GM21423 (cell line): Measurements from ENCODE around the gene KRT80.

Source experiments
- ATAC-seq: cut with Tn5 transposase; IDR thresholded peaks from one replicate; pipeline ENCODE4 v1.9.1; 2021; ENCODE audit warnings: mild to moderate bottlenecking, moderate library complexity; ENCODE audit not compliant: unreplicated experiment

KRT80 gene

DNA sequence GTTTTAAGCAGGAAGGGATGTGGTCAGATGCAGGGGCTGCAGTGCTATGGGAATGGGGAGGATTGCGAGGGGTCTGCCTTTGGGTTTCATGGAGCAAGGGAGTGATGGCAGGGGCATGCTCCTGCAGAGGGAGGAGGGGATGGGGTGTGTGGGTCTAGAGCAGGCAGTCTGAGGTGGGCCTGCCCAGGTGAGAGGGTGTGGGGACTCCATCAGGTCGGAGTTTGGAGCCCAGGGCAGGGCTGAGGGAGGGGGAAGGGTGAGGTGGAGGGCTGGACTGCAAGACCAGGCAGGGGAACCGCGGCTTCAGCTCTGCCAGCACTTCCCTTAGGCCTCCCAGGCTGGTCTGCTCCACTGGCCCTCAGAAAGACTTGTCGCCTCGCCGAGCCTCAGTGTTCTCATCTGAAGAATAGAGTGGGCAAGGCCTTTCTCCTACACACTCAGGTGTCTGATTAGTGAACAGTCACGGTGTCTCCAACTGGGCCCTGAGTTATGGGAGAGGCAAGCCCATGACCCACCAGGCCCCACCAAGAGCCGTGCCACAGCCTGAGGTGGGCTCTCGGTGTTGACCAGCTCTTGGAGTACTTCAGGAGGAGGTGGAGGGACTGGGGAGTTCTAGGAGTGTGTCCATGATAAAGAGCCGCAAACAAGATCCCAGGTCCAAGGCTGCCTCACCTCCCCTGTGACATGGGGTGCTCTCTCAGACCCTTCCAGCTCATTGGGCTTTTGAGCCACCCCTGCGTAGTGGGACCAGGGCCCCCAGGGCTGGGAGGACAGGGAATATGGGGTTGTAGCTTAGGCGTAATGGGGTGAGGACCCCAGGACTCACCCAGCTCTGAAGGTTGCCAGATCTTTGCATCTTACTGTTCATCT lies 20.1 kb upstream of the KRT80 start:
- no peak for ATAC-seq

DNA sequence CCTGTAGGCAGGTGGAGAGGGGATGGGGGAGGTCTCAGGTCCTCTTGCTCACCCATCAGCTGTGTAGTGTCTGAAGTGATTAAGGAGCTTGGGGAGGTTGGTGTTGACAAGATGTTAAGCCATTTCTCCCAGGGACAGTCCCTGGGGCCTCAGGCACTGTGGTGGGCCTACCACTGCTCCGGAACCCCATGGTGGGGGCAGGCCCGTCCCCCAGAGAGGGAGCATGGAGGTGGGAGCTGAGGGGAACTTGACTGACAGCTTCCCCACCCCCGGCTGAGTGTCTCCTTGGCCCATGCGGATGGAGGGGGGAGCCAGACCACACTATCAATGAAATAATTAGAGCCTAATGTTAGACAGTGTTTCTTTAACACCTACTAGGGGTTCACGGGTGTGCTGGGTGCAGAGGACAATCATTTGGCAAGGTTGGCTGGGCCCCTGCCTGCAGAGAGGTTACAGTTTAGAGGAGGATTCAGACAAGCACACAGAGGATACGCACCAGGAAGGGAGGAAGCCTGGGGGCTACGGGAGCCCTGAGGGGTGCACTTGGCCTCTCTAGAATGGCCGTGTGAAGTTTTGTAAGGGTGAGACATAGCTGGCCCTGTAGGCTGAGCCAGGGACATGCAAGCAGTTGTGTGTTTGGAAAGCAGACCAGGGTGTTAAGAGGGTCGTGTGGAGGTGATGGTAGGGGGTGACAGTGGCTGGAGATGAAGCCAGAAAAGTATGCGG lies 19.3 kb upstream of the KRT80 start:
- no peak for ATAC-seq

DNA sequence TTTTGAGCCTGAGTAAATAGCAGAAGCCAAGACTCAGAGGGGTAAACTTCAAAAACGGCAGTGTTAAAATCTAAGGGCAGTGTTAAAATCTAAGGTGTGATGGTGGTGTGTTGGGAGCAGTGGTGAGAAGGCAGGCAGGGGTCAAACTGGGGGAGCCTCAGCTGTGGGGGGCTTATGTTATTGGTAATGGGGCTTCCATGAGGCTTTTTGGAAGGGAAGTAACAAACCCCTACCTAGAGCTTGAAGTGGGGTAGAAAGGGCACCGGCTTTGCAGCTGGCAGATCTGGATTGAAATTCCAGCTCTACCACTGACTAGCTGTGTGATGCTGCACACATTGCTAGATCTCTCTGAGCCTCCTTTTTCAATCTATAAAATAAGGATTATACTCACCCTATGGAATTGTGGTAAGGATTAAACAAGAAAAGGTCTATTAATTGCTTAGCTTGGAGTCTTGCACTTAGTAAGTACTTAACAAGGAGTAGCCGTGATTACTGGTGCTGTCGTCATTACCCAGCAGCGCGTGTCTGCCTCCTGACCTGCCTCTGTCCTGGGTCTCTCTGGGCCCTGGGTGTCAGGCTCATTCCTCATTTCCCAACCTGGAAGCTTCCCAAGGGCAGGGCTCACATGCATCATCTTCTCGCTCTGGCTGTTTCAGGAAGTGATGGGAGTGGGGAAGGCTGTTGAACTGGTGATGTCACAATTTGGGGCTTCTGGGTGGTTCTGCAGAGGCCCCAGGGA lies 18.5 kb upstream of the KRT80 start:
- no peak for ATAC-seq

DNA sequence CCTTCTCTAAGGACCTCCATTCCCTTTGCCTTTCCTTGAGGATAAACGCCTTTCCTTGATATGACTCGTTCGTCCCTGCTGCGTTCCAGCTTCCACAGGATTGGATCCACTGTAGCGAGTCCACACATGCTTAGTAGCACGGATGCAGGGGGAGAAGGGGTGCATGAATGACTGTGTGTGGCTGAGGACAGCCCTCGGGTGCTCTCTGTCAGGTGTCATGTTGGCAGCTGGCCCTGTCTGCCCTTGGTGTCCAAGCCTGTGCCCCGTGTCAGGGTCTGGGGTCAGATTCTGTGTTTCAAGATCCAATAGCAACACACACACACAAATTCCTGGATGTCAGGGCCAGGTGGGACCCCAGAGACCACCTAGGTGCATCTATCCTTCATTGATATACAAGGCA lies 17.5 kb upstream of the KRT80 start:
- ATAC-seq = no peak

DNA sequence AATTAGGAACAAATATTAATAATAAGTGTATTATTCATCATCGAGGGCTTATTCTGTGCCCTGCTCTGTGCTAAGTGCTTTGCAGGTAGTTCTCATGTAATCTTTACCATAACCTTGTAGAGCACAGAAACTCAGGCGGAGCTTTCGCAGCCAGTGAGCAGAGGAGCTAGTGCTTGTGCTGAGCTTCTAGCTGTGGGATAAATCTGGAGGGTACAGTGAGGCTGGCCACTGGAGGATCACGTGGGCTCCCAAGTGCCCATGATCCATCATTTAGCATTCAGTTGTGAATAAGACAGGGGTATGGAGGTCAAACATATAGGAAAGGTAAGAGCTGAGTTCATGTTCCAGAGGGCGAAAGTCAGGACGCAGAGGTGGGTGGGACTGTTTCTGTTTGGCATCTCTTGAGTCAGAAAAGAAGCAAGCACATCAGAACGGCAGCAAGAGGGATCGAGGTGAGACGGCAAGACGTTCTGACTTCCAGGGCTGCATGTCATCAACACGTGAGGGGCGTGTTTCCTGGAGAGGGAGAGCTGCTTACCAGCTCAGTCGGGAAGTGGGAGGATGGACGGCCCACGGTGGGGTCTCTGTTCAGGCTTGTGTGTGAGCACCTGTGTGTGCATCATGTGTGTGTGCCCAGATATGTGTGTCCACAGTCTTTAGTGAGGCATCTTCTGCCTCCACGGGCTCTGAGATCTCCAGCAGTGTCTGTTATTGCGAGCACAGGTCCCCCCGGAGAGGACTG lies 16.8 kb upstream of the KRT80 start:
- ATAC-seq = no peak

DNA sequence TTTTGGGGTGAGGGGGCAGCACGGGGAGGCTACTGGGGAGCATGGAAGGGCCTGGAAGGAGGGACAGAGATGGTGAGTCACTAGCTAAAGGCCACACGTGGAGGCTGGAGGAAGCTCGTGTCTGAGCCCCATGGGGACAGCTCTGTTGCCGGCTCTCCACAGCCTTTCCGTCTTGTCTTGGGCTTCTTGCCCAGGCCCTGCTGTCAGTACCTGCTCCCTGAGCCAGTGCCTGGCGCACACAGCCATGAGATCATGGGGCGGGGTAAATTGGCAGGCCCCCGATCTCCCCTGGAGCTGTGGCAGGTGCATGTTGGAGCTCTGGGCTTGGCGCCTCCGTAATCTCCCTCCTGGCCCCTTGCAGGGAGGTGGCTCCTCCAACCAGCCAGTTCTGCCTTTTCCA lies 16.1 kb upstream of the KRT80 start:
- ATAC-seq = no peak

DNA sequence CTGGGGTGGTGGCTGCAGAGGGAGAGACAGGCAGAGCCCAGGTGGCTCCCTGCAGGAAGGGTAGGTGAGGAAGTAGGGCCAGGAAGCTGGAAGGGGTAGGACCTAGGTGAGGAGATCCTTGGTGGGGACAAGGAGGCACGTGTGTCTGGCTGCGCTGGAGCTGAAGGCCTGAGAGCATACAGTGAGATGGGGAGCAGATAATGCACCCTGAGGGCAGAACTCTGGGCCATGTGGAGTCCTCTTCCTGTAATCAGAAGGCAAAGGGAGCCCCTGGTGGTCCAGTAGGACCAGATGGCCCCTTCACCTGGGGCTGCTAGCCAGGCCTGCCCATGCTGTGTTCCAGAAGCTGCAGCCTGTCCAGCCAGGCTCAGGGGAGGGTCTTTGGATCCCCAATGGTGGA lies 15.3 kb upstream of the KRT80 start:
- ATAC-seq = no peak

DNA sequence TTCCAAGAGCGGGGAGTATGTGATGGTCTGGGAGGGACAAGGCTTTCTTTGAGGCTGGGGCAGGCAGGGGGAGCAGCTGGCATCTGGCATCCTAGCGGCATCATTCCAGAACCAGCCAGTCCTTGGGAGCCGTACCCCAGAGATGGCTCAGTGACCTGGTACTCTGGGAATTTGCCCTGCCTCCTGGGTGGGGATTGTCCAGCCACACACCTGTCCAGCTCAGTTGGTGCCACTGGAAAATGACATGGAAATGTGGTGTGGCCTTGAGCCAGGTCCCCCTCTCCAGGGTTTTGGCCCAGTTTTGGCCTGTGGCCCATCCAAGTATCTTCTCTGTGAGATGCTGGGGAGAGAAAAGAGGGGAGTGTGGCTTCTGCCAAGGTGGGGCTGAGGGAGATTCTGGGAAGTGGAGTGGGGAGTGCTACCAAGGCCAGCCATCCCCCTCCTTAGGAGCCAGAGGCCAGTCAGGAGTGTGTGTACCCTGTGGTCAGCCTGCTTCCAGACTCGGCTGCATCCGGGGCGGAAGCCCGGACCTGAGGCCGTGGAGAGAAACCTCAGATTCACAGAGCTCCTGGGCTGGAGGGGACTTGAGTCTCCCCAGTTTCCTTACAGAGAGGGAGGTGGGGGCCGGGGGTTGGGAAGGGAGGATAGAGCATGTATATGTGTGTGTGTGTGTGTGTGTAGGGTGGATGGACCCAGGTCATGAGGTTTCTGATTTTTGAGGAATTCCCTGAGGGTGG lies 14.7 kb upstream of the KRT80 start:
- ATAC-seq = no peak

DNA sequence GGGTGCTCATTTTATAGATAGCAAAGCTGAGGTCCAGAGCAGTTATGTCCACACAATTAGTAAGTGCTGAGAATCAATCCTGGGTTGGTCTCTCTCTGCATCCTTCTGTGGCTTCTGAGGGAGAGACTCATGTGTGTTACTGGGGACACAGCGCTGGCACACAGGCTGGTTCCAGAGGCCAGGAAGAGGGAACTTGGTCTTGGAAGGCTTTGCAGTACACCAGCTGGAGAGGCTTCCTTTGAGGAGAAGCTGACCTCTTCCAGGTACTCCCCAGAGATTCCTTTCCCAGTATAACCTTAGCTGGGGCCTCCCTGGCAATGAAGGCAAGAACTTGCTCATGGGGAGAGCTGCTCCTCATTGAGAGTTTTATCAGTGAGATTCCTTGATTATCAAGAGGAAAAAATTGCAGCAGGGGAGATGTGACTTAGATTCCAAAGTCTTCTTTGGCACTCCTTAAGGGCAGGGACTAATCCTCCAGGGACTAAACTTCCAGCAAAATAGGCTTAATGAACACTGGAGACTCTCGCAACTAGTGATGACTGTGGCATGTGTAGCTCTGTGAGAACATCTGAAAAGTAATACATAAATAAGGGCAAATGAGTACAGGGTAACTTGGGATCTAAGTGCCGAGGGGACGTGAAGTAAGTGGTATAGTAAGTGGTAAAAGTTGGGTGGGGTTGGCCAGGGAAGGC lies 13.9 kb upstream of the KRT80 start:
- no peak for ATAC-seq

DNA sequence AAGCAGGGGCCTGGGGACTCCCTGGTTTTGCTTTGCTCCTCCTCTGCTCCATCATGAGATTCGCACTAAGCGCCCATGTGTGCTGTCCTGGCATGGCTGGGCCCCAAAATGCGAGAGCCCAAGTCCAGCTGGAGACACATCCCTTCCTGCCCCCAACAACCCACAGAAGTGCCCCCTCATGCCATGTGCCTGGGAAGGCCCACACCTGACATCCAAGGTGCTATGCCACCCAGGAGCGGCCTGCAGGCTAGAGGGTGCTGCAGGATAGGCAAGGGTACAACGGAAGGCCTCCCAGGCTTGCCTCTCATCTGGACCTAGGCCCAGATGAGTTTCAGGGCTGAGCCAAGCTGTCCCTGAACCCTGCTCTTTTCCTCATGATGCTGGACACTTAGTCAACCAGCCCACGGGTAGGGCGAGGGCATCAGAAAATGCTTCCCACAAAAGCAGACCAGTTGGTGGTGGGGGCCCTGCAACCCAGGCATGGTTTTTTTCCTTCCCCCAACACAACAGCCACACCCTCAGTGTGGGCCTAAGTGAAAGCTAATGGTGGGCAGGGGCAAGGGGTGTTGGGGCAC lies 13.2 kb upstream of the KRT80 start:
- ATAC-seq = no peak

DNA sequence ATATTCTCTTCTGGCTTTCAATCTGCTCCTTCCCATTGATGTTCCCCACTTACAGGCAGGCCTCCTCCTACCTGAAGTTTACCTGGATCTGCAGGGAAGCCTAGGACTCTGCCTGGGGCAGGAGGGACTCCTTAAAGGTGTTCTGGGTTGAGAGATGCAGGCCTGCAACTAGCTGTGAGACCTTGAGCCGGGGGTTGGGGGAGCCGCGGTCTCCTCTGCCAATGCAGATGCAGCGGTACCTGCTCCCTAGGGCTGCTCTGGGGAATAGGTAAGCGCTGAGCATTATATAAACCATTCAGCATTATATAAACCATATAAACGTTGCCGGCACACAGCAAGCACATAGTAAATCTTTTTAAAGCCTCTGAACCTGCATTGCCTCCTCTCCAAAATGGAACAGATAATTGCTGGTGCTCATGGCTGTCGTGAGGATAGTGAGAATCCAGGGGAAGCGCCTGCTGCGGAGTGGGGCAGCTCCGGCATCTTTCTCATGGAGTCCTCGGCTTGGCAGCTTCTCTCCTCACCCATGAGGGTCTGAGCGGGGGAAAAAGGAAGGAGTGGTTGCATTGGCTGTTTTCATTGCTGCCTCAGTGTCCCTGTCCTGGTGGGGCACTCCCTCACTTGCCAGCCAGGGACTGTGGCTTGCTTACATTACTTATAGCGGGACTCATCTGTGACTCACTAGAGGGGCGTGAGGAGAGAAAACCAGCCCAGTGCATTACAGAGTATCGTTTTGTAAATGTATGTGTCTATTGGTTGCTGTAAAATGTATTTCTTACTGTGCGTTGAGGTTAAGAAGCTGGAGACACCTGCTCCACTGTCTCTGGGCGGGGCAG lies 12.5 kb upstream of the KRT80 start:
- ATAC-seq = no peak

DNA sequence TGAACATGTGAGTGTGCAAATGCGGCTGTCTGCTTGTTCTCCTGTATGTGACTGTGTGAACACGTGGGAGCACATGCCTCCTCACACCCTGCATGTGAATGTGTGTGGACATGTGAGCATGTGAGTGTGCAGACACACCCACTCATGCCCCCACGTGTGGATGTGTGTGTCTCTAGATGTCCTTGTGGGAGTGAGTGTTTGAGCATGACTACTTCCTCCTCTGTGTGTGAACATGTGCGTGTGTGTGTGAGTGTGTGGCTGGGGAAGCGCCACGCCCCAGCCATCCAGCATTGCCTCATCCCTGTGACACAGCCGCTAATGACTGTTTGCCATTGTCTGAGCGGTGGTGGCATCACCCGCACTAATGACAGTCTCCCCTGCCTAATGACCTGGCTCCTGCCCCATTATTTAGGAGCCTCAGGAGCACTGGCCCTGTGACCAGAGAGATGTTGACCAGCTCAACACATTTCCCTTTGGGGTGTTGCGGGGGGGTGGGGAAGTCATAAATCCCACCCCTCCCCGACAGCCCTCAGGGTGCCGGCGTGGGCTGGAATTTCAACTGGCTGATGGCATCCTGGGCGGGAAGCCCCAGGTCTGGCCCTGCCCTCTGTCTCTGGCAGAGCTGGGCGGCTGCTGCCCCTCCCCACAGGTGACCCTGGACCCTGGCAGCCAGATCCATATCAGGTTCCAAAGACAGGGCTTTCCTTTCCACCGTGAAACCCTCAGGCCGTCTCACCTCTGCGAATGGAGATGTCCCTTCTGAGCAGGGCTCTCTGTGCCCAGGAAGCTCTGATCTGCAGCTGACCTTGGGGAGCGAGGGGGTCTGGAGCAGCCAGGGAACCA lies 11.5 kb upstream of the KRT80 start:
- ATAC-seq = no peak

DNA sequence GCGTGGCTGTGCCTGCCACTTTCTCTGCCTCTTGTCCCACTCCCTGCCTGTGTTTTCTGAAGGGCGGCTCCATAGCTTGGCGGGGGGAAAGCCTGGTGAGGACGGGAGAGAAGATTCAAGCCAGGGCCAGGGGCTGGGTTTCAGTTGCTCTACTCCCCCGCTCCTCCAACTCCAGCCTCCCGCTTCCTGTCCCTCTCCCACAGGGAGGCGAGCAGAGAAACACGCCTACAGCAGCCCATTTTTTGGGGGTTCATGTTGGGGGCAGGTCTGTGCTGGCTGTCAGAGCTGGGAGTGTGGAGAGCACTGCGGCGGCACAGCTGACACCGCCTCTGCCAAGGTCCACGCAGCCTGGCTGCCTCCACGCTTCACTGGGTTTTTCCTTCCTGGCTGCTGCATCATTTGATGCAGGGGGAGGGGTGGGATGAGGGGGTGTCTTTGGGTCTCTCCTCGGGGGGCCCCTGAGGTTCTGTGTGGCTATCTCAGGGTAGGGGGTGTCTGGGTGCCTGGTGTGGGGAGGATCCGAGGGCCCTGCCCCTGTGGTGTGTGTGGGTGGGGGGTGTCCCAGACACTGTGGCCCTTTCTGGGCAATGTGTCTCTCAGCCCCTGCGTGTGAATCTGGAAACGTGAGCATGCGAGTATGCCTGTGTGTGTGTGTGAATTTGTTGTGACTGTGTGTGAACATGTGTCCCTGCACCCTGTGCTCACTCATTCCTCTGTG lies 10.7 kb upstream of the KRT80 start:
- no peak for ATAC-seq

DNA sequence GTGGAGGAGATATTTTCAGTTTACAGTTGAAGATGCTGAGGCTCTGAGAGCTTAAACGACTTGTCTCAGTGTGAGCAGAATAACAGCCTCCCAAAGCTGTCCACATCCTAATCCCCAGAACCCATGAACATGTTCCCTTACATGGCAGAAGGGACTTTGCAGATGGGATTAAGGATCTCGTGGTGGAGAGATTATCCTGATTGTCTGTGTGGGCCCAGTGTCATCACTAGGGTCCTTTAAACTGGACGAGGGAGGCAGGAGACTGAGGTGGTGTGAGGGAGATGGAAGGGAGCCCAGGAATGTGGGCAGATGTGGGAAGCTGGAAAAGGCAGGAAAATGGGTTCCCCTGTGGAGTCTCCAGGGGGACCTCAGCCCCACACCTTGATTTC lies 9.6 kb upstream of the KRT80 start:
- ATAC-seq = no peak

DNA sequence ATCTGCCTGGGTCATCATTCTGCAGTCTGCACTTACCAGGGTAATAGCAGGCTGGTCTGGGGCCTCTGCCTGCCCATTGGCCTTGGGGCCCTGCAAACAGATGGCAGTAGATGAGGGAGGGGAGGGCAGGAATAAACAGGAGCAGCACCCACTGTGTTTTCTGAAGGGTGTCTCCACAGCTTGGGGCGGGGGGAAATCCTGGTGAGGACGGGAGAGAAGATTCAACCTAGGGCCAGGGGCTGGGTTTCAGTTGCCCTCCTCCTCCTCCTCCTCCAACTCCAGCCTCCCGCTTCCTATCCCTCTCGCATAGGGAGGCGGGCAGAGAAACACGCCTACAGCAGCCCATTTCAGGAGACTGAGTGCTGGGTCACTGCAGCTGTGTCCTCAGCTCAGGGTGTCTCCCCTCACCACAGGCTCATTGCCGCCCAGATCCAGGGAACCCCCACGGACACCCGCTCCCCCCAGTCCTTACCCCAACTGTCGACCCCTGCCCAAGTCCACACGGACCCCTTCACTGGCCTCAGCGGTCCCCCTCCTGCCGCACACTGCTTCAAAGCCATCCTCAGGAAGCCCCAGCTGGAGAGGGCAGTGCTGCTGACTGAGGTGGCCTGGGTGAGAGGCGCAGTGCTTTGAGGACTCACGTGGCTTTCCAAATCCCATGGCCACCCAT lies 9.1 kb upstream of the KRT80 start:
- ATAC-seq = no peak

DNA sequence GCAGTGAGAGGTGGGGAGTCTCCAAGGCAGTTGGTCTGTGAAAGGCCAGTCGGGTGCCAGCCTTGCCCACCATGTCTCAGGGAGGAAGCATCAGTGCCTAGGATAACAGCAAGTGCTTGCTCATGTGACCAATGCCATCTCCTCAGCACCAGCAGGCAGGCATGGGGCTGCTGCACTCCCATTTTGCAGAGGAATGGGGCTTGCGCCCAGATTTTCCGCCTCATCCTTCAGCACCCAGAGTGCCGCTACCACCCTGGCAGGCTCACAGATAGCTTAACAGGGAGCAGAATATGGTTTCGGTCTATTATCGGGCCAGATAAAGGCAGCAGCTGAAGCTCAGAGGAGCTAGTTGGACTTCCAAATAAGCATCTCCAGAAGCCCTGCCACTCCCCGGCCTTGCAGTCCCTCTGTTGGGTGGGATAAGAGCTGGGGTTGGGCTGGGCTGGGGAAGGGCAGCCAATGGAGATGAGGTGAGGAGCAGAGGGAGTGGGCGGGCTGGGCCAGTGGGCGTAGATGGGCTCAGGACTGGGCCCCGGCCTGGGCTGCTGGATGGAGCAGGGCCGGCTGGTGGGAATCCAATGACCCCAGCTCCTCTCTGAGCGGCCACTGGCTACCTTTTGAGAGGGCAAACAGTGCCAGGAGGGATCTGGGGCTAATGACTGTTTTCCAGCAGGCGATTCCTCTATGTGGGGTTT lies 8.4 kb upstream of the KRT80 start:
- ATAC-seq = no peak
